H1 (cell line): ENCODE measurements around the gene P3H4. TPM values are rescaled to one million over a fixed set of nuclear protein-coding genes. Genes with fewer than 3 reads are reported as not detected.

Experiments used
- ATF3 ChIP-seq: IDR thresholded peaks from 2 replicates; pipeline ENCODE4 v1.6.1; 2011; ENCODE audit warnings: low read depth, mild to moderate bottlenecking, low read length; ENCODE audit not compliant: insufficient read depth
- CBX8 ChIP-seq: fragments of 300-800, 300-1000 bp; sonication (generic); IDR thresholded peaks from 2 replicates; pipeline ENCODE4 v1.7.1; 2016; ENCODE audit warnings: low read depth, low read length, borderline replicate concordance
- CHD7 ChIP-seq: fragments of 300-600 bp; sonication (generic); IDR thresholded peaks from 2 replicates; pipeline ENCODE4 v1.7.1; 2012; ENCODE audit warnings: low read length, moderate library complexity, mild to moderate bottlenecking, inconsistent platforms; ENCODE audit not compliant: insufficient replicate concordance
- CREB1 ChIP-seq: IDR thresholded peaks from 2 replicates; pipeline ENCODE4 v1.6.1; 2012; ENCODE audit warnings: inconsistent platforms
- CTBP2 ChIP-seq: IDR thresholded peaks from 2 replicates; pipeline ENCODE4 v1.7.0; 2011; ENCODE audit warnings: borderline replicate concordance, mild to moderate bottlenecking, moderate library complexity, mixed read lengths, low read length; ENCODE audit not compliant: insufficient read depth, insufficient read length
- KDM1A ChIP-seq: fragments of 200-600, 300-600 bp; sonication (generic); IDR thresholded peaks from 2 replicates; pipeline ENCODE4 v1.7.1; 2016; ENCODE audit warnings: mild to moderate bottlenecking, low read length, borderline replicate concordance
- TCF12 ChIP-seq: IDR thresholded peaks from 2 replicates; pipeline ENCODE4 v1.6.1; 2011; ENCODE audit warnings: low read depth, mild to moderate bottlenecking, low read length
- TEAD4 ChIP-seq: IDR thresholded peaks from 2 replicates; pipeline ENCODE4 v1.6.1; 2012; ENCODE audit warnings: low read depth, low read length, inconsistent platforms, mixed read lengths
- ZNF274 ChIP-seq: IDR thresholded peaks from 2 replicates; pipeline ENCODE4 v1.7.0; 2012; ENCODE audit warnings: low read length, borderline replicate concordance; ENCODE audit errors: extremely low read depth
- polyA plus RNA-seq, 7 experiments: library from polyadenylated mRNA; depleted of rRNA in 3 of 7; stranded (reverse) in 5 of 7; unstranded in 2 of 7; fragments of >200 nt in 5 of 7; fragments of 200-250 nt in 2 of 7; gene quantifications; 1 replicate in 5 of 7; 2 replicates in 1 of 7; 4 replicates in 1 of 7; pipeline versions ENCODE4 v1.2.1 to v1.2.3, GENCODE V29; 2011 to 2013; ENCODE audit warnings: missing spikeins in 2 of 7, mixed read lengths in 2 of 7
- total RNA-seq: library from RNA; stranded (reverse); fragmentation: NEBNext Ultra II Directional; extraction: Animal tissue kit (Norgen Biotek cat#: 25700); gene quantifications from 2 replicates; pipeline ENCODE4 v1.2.1, GENCODE V29; 2021

The P3H4 gene
- total and polyA plus RNA-seq, 2 of the 8 experiments (the other 6 are each of a cell fraction or from before 2014, with no cell fraction given) = 23.4 to 26.7 TPM

- TF ChIP-seq CHD7 = no peak
- TF ChIP-seq ZNF274 = no peak
- no peak for TF ChIP-seq CREB1
- no peak for TF ChIP-seq TCF12
- TF ChIP-seq ATF3 = no peak
- TF ChIP-seq CTBP2 = no peak
- no peak for TF ChIP-seq CBX8
- no peak for TF ChIP-seq TEAD4
- TF ChIP-seq KDM1A = no peak
- TF ChIP-seq, all 59 proteins: peak for 0
Observed at GRCh38 chr17:41763327-41763726, 48.4 kb downstream of the P3H4 start (continued).
